Progenitor cell of endocrine pancreas (in vitro differentiated cells): Measurements from ENCODE around the gene CTRL. TPM values are rescaled to one million over a fixed set of nuclear protein-coding genes. Genes with fewer than 3 reads are reported as not detected.
"Not testable (repeated sequence)": the region's sequence is repeated elsewhere in the genome, so short reads cannot be mapped to it uniquely, and the experiment has no call there.

Source experiments
- DNase-seq: peaks from one replicate; pipeline ENCODE4 v3.0.0; 2021; ENCODE audit warnings: low spot score; ENCODE audit not compliant: unreplicated experiment
- H3K27ac Mint-ChIP-seq: 2 replicates; pipeline ENCODE4 v1.8.0; 2021; ENCODE audit warnings: mild to moderate bottlenecking, moderate library complexity, mixed read lengths
- H3K27me3 Mint-ChIP-seq: 2 replicates; pipeline ENCODE4 v1.8.0; 2021; ENCODE audit warnings: mixed read lengths
- H3K36me3 Mint-ChIP-seq: 2 replicates; pipeline ENCODE4 v1.8.0; 2022; ENCODE audit warnings: mixed read lengths; ENCODE audit not compliant: insufficient read depth
- H3K4me1 Mint-ChIP-seq: 2 replicates; pipeline ENCODE4 v1.8.0; 2021; ENCODE audit warnings: low read depth, mixed read lengths
- H3K4me3 Mint-ChIP-seq: 2 replicates; pipeline ENCODE4 v1.8.0; 2021; ENCODE audit warnings: low read depth, mild to moderate bottlenecking, moderate library complexity, mixed read lengths
- H3K9me3 Mint-ChIP-seq: 2 replicates; pipeline ENCODE4 v1.8.0; 2021; ENCODE audit warnings: low read depth, mixed read lengths
- total RNA-seq: library from RNA; stranded (reverse); gene quantifications from 2 replicates; pipeline ENCODE4 v1.2.1, GENCODE V29; 2021
- TF ChIP-seq, protein P1 (sequence below): fragments of 200-600 bp; sonication (generic); IDR thresholded peaks from one replicate; pipeline ENCODE4 v1.5.0; 2021; ENCODE audit warnings: antibody characterized with exemption, mild to moderate bottlenecking; ENCODE audit not compliant: unreplicated experiment

CTRL gene
- total RNA-seq, 1 donor from 2014 or later = 0.57 TPM

DNA sequence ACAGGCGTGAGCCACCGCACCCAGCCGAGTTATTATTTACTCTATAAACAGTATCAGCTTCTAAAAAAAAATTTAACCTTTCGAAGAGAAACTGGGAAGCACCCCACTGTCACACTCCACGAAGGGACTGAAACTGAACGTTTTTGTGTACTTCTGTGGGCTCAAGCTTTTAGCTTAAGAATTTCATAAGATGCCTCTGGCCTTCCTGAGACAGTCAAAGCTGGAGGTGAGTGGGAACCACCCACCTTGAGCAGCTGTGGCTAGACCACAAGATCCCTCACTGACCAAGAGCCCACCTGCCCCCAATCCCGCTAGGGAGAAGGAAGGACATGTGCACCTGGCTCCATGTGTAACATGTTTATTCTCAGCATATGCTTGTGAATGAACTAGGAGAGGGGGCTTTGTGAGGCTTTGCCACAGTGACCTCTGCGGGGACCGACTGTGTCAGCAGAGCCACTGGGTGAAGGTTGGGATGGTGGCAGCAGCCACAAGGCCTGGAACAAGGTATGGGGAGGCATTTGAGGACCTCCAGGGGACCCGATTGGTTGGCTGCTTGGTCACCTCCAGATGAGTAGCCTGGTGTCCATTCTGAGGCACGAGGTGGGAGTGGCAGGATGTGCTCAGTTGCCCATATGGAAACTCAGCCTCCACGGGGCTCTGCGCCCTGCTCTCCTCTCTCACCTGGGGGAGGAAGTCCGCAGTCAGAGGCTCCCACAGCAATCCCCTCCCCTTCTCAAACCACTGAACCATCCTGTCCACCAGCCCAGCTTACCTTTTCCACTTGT is 43.9 kb upstream of the CTRL start:
- TF ChIP-seq, protein P1, sequence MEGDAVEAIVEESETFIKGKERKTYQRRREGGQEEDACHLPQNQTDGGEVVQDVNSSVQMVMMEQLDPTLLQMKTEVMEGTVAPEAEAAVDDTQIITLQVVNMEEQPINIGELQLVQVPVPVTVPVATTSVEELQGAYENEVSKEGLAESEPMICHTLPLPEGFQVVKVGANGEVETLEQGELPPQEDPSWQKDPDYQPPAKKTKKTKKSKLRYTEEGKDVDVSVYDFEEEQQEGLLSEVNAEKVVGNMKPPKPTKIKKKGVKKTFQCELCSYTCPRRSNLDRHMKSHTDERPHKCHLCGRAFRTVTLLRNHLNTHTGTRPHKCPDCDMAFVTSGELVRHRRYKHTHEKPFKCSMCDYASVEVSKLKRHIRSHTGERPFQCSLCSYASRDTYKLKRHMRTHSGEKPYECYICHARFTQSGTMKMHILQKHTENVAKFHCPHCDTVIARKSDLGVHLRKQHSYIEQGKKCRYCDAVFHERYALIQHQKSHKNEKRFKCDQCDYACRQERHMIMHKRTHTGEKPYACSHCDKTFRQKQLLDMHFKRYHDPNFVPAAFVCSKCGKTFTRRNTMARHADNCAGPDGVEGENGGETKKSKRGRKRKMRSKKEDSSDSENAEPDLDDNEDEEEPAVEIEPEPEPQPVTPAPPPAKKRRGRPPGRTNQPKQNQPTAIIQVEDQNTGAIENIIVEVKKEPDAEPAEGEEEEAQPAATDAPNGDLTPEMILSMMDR = no peak
- no peaks in the 10 kb centered on the region for H3K9me3 Mint-ChIP-seq
- H3K4me3 Mint-ChIP-seq = no peak overlapping the region
- H3K36me3 Mint-ChIP-seq = no peaks in the 10 kb centered on the region
- H3K4me1 Mint-ChIP-seq = no peaks in the 10 kb centered on the region
- no peak overlapping the region for H3K27ac Mint-ChIP-seq
- no peak for DNase-seq
- H3K27me3 Mint-ChIP-seq = no peaks in the 10 kb centered on the region

- H3K4me1 Mint-ChIP-seq, H3K4me3 Mint-ChIP-seq, H3K36me3 Mint-ChIP-seq, H3K27me3 Mint-ChIP-seq, DNase-seq, H3K9me3 Mint-ChIP-seq, H3K27ac Mint-ChIP-seq: not testable (repeated sequence)
Observed at GRCh38 chr16:67972285-67972684, 40.6 kb upstream of the CTRL start.

DNA sequence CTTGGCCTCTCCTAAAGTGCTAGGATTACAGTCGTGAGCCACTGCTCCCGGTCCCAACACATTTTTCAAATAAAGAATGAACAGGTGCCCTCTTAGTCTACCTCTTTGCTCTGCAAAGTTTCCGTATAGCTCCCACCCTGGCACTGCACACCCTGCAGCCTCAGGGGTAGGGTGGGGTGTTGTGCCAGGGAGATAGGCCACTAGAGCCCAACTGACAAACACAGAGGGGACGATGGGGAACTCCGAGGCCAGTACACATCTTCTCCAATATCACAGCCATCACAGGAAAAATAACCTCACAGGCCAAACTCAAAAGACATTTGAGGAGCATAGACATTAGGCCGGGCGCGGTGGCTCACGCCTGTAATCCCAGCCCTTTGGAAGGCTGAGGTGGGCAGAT is 39.4 kb upstream of the CTRL start:
- Mint-ChIP-seq H3K27me3 (no peaks in the 10 kb centered on the region), H3K9me3 (no peaks in the 10 kb centered on the region), H3K36me3 (no peaks in the 10 kb centered on the region), H3K27ac (no peak overlapping the region), H3K4me1 (peaks cover 20% of the 10 kb centered on the region), H3K4me3 (no peak overlapping the region)
- DNase-seq = no peak
- TF ChIP-seq, protein P1 = no peak

GRCh38 chr16:67969254-67970039 is 37.8 kb upstream of the CTRL start:
- DNase-seq = no peak
- no peaks in the 10 kb centered on the region for H3K36me3 Mint-ChIP-seq
- peaks cover 29% of the 10 kb centered on the region for H3K4me1 Mint-ChIP-seq
- H3K27me3 Mint-ChIP-seq = no peaks in the 10 kb centered on the region
- H3K27ac Mint-ChIP-seq = peak overlapping the region; percentile 70
- TF ChIP-seq, protein P1 = no peak
- no peaks in the 10 kb centered on the region for H3K9me3 Mint-ChIP-seq
- H3K4me3 Mint-ChIP-seq = peak overlapping the region; percentile 98

- H3K27ac Mint-ChIP-seq = peak within 1 kb of the TSS; percentile 97
- no peaks in the 10 kb centered on the region for H3K27me3 Mint-ChIP-seq
- no peaks in the 10 kb centered on the region for H3K9me3 Mint-ChIP-seq
- H3K4me3 Mint-ChIP-seq = peak within 1 kb of the TSS; percentile 98
- H3K4me1 Mint-ChIP-seq = peaks cover 29% of the 10 kb centered on the region
- H3K36me3 Mint-ChIP-seq = peaks cover 1% of the 10 kb centered on the region
- TF ChIP-seq, protein P1 = no peak
- DNase-seq = peak; percentile 73
Observed at GRCh38 chr16:67968400-67969253, 37.0 kb upstream of the CTRL start, which contains the start of gene SLC12A4. TSS of gene SLC12A4 (minus strand) at chr16:67968637. CDS start at chr16:67968553, 84 bp downstream.
